ENCODE data around the gene TCERG1.

The TCERG1 gene

GRCh38 chr5:146446861-146447733, at the start of gene TCERG1:
TCERG1 (plus strand) TSS chr5:146447333; CDS start chr5:146447350, 17 bp downstream.
- H3K4me3 ChIP-seq (ENCODE audit: low read depth, low read length): peak within 1 kb of the TSS; percentile 81
- DNase-seq (ENCODE audit: low read depth): peak; percentile 100
- TF ChIP-seq, protein P1, sequence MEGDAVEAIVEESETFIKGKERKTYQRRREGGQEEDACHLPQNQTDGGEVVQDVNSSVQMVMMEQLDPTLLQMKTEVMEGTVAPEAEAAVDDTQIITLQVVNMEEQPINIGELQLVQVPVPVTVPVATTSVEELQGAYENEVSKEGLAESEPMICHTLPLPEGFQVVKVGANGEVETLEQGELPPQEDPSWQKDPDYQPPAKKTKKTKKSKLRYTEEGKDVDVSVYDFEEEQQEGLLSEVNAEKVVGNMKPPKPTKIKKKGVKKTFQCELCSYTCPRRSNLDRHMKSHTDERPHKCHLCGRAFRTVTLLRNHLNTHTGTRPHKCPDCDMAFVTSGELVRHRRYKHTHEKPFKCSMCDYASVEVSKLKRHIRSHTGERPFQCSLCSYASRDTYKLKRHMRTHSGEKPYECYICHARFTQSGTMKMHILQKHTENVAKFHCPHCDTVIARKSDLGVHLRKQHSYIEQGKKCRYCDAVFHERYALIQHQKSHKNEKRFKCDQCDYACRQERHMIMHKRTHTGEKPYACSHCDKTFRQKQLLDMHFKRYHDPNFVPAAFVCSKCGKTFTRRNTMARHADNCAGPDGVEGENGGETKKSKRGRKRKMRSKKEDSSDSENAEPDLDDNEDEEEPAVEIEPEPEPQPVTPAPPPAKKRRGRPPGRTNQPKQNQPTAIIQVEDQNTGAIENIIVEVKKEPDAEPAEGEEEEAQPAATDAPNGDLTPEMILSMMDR (IDR thresholded peaks at IDR 0.05; ENCODE audit: insufficient read depth, low read depth, low read length, missing control alignments): peak; percentile 68

DNA sequence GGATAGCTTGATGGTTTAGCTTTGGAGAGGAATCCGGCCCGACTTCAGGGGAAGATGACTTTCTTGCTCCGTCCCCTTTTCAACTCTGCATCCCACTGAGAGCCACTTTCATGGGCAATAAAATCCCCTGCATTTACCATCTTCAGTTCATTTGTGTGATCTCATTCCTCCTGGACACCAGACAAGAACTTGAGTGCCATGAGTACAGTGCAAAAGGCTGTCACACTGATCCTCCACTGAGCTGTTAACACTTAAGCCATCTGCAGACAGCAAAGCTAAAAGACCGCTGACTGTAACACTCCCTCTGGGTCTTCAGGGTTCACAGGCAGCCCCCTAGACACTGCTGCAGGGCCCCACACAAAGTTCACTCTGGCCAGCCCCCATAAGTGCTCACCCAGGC, 48.3 kb upstream of the TCERG1 start:
- no peak overlapping the region for H3K4me3 ChIP-seq (ENCODE audit: low read depth, low read length)
- TF ChIP-seq, protein P1 (IDR thresholded peaks at IDR 0.05; ENCODE audit: insufficient read depth, low read depth, low read length, missing control alignments): no peak
- no peak for DNase-seq (ENCODE audit: low read depth)

- TF ChIP-seq, protein P1 (IDR thresholded peaks at IDR 0.05; ENCODE audit: insufficient read depth, low read depth, low read length, missing control alignments): no peak
- H3K4me3 ChIP-seq (ENCODE audit: low read depth, low read length): no peak overlapping the region
- DNase-seq (ENCODE audit: low read depth): no peak
Measured at GRCh38 chr5:146399481-146399880, 47.7 kb upstream of the TCERG1 start.

DNA sequence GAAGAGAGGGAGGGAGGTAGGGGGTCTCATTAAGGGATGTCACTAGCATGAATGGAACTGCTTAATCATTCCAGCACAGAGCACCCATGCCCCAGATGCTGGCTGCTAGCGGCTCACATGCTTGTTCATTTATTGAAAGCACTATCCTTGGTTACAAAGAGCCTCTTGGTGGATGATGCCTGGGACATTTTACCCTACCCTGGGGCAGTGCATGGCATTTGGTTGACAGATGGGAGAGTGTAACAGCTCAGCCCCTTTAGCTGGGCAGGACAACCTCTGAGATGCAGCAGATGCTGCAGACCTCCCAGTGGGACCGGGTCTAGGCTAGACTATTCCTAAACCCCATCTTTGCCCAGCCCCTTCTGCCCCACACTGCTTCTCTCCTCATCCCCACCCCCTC, 46.9 kb upstream of the TCERG1 start:
- TF ChIP-seq, protein P1 (IDR thresholded peaks at IDR 0.05; ENCODE audit: insufficient read depth, low read depth, low read length, missing control alignments): no peak
- no peak overlapping the region for H3K4me3 ChIP-seq (ENCODE audit: low read depth, low read length)
- DNase-seq (ENCODE audit: low read depth): no peak

DNA sequence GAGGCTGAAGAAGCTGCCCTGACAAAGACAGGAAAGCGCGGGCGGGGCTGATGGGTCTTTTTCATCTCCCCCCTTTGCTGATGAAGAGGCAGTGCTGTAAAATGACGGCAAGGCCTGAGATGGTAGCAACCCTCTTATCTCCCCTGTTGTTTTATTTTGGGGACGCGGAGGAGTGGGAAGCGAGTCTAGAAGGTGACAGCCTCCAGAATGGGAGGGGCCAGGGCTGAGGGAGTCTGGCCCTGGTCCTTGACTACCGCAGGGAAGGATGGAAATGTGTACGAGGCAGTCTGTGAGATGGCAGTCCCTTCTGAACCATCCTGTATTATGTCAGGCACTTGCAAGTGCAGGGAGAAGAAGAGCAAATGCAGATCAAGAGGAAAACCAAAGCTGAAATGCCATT, 46.1 kb upstream of the TCERG1 start:
- H3K4me3 ChIP-seq (ENCODE audit: low read depth, low read length): no peak overlapping the region
- no peak for DNase-seq (ENCODE audit: low read depth)
- TF ChIP-seq, protein P1 (IDR thresholded peaks at IDR 0.05; ENCODE audit: insufficient read depth, low read depth, low read length, missing control alignments): no peak

GRCh38 chr5:146402949-146403348, 44.2 kb upstream of the TCERG1 start:
- DNase-seq (ENCODE audit: low read depth): no peak
- no peak overlapping the region for H3K4me3 ChIP-seq (ENCODE audit: low read depth, low read length)
- TF ChIP-seq, protein P1 (IDR thresholded peaks at IDR 0.05; ENCODE audit: insufficient read depth, low read depth, low read length, missing control alignments): no peak

Data from GM12865 (cell line).